Measurements from ENCODE around the gene MAPK1.

GRCh38 chr22:21824445-21824912, 43.0 kb downstream of the MAPK1 start:
- TF ChIP-seq CTCF (IDR thresholded peaks at IDR 0.05; ENCODE audit: insufficient read depth, low read length, poor library complexity, severe bottlenecking) = no peak
- no peak for TF ChIP-seq EZH2phosphoT487 (conservative IDR thresholded peaks at IDR 0.05; ENCODE audit: low read length)
